ENCODE measurements around the gene ELP4. TPM values are rescaled to one million over a fixed set of nuclear protein-coding genes. Genes with fewer than 3 reads are reported as not detected.

Gene ELP4
- total and polyA plus RNA-seq, 2 donors from 2014 or later = 20.3 to 26.2 TPM

- Histone ChIP-seq H3K9me3 (ENCODE audit: control insufficient read depth in 2 of 3, insufficient read depth in 1 of 3, low read length in 3 of 3) (peaks cover 0 to 3% (median 0%) of the 10 kb centered on the region in 3 donors), H3K4me1 (ENCODE audit: control insufficient read depth in 2 of 3, insufficient read depth in 2 of 3, low read depth in 1 of 3, low read length in 3 of 3) (peaks cover 0 to 5% (median 4%) of the 10 kb centered on the region in 3 donors), H3K27ac (ENCODE audit: low read depth in 2 of 2, low read length in 2 of 2) (no peak overlapping the region), H3K27me3 (ENCODE audit: control insufficient read depth, insufficient read depth, low read length) (peaks cover 91% of the 10 kb centered on the region), H3K9ac (ENCODE audit: low read length in 3 of 3) (no peak overlapping the region), H3K4me3 (ENCODE audit: low read length in 3 of 3) (no peak overlapping the region), H3K36me3 (ENCODE audit: control insufficient read depth in 2 of 3, insufficient read depth in 3 of 3, low read length in 3 of 3) (no peaks in the 10 kb centered on the region)
- no peak for FAIRE-seq
- DNase-seq = peak in 4 of 5 donors; percentile 26 to 59 (median 34)
- intact Hi-C loops (cut with DNase I) = no loop called here
- TF ChIP-seq, protein P1, sequence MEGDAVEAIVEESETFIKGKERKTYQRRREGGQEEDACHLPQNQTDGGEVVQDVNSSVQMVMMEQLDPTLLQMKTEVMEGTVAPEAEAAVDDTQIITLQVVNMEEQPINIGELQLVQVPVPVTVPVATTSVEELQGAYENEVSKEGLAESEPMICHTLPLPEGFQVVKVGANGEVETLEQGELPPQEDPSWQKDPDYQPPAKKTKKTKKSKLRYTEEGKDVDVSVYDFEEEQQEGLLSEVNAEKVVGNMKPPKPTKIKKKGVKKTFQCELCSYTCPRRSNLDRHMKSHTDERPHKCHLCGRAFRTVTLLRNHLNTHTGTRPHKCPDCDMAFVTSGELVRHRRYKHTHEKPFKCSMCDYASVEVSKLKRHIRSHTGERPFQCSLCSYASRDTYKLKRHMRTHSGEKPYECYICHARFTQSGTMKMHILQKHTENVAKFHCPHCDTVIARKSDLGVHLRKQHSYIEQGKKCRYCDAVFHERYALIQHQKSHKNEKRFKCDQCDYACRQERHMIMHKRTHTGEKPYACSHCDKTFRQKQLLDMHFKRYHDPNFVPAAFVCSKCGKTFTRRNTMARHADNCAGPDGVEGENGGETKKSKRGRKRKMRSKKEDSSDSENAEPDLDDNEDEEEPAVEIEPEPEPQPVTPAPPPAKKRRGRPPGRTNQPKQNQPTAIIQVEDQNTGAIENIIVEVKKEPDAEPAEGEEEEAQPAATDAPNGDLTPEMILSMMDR (IDR thresholded peaks at IDR 0.05; ENCODE audit: borderline replicate concordance, extremely low read depth, insufficient read depth) = no peak
Measured at GRCh38 chr11:31804312-31805036, 294.9 kb downstream of the ELP4 start.

GRCh38 chr11:31805037-31805628 lies 295.6 kb downstream of the ELP4 start:
- Histone ChIP-seq H3K36me3 (ENCODE audit: control insufficient read depth in 2 of 3, insufficient read depth in 3 of 3, low read length in 3 of 3) (no peaks in the 10 kb centered on the region), H3K27me3 (ENCODE audit: control insufficient read depth, insufficient read depth, low read length) (peaks cover 91% of the 10 kb centered on the region), H3K9ac (ENCODE audit: low read length in 3 of 3) (no peak overlapping the region), H3K27ac (ENCODE audit: low read depth in 2 of 2, low read length in 2 of 2) (no peak overlapping the region), H3K4me1 (ENCODE audit: control insufficient read depth in 2 of 3, insufficient read depth in 2 of 3, low read depth in 1 of 3, low read length in 3 of 3) (peaks cover 0 to 10% (median 4%) of the 10 kb centered on the region in 3 donors), H3K9me3 (ENCODE audit: control insufficient read depth in 2 of 3, insufficient read depth in 1 of 3, low read length in 3 of 3) (peaks cover 0 to 3% (median 0%) of the 10 kb centered on the region in 3 donors), H3K4me3 (ENCODE audit: low read length in 3 of 3) (no peak overlapping the region)
- DNase-seq (peak; percentile 19 to 62 (median 31)), FAIRE-seq (no peak)
- TF ChIP-seq, protein P1 (IDR thresholded peaks at IDR 0.05; ENCODE audit: borderline replicate concordance, extremely low read depth, insufficient read depth) = no peak
- intact Hi-C loops (cut with DNase I) = no loop called here

DNA sequence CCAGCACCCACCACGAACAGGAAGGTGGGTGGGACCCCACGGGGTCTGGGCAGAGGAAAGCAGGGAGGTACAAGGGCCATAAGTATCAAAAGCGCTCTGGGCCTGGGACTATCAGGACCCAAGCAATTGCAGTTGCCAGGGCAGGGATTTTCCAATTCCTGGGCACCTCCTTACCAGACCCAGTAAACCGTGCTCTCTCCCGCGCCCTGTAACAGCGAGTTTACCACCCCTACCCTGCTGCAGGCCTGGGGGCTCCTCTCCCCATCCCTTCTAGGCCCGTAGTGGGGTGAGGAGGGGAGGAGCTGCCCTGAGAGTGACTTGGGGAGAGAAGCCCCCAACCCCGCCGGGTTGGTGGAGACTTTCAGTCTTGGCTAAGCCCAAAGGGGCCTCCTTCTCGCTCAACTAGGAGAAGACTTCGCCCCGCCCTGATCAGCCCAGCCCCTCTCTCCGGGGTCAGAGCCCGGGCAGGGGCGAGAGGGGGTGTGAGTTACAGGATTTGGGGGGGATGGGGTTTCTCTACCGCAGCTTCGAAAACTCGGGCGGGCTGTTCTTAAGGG lies 296.1 kb downstream of the ELP4 start:
- Histone ChIP-seq H3K4me3 (ENCODE audit: low read length in 3 of 3) (no peak overlapping the region), H3K4me1 (ENCODE audit: control insufficient read depth in 2 of 3, insufficient read depth in 2 of 3, low read depth in 1 of 3, low read length in 3 of 3) (peaks cover 0 to 12% (median 4%) of the 10 kb centered on the region in 3 donors), H3K36me3 (ENCODE audit: control insufficient read depth in 2 of 3, insufficient read depth in 3 of 3, low read length in 3 of 3) (no peaks in the 10 kb centered on the region), H3K27ac (ENCODE audit: low read depth in 2 of 2, low read length in 2 of 2) (no peak overlapping the region), H3K9ac (ENCODE audit: low read length in 3 of 3) (no peak overlapping the region), H3K9me3 (ENCODE audit: control insufficient read depth in 2 of 3, insufficient read depth in 1 of 3, low read length in 3 of 3) (peaks cover 0 to 3% (median 0%) of the 10 kb centered on the region in 3 donors), H3K27me3 (ENCODE audit: control insufficient read depth, insufficient read depth, low read length) (peaks cover 87% of the 10 kb centered on the region)
- TF ChIP-seq, protein P1 (IDR thresholded peaks at IDR 0.05; ENCODE audit: borderline replicate concordance, extremely low read depth, insufficient read depth) = no peak
- intact Hi-C loops (cut with DNase I) = no loop called here
- DNase-seq (peak in 3 of 5 donors; percentile 8 to 51 (median 9)), FAIRE-seq (no peak)

Measured in kidney (tissue), 14 donors.